GM12878 (cell line): ENCODE measurements around the gene RAB11A. TPM values are rescaled to one million over a fixed set of nuclear protein-coding genes. Genes with fewer than 3 reads are reported as not detected.
A peak's percentile ranks its signal among the peaks of the same experiment; 100 is the strongest.

Experiments used
- BCL11A ChIP-seq: IDR thresholded peaks from 2 replicates; pipeline ENCODE4 v1.6.1; 2011; ENCODE audit warnings: low read depth, low read length
- BCL3 ChIP-seq: IDR thresholded peaks from 2 replicates; pipeline ENCODE4 v1.6.1; 2011; ENCODE audit warnings: borderline replicate concordance, low read depth, mild to moderate bottlenecking, moderate library complexity, low read length; ENCODE audit not compliant: insufficient read depth, poor library complexity, severe bottlenecking
- CEBPB ChIP-seq, 2 experiments: fragments of 150-350 bp in 1 of 2; IDR thresholded peaks; 2 replicates each; pipeline ENCODE4 v1.6.1; 2012 to 2014; ENCODE audit warnings: low read depth in 2 of 2, low read length in 2 of 2, borderline replicate concordance in 1 of 2, inconsistent platforms in 1 of 2
- CHD2 ChIP-seq: IDR thresholded peaks from 2 replicates; pipeline ENCODE4 v1.6.1; 2011; ENCODE audit warnings: low read depth, low read length, improper control_type of control experiment, borderline replicate concordance
- CREM ChIP-seq: IDR thresholded peaks from 2 replicates; pipeline ENCODE4 v1.6.1; 2014; ENCODE audit warnings: antibody characterized with exemption, low read depth
- CTCF ChIP-seq, 3 experiments: IDR thresholded peaks in 2 of 3; conservative IDR thresholded peaks in 1 of 3; 2 replicates each; pipeline ENCODE4 v1.5.1; 2011; ENCODE audit warnings: low read depth in 3 of 3, low read length in 3 of 3, mild to moderate bottlenecking in 3 of 3, control low read depth in 2 of 3, moderate library complexity in 2 of 3, inconsistent platforms in 1 of 3, mixed read lengths in 1 of 3; ENCODE audit not compliant: control insufficient read depth in 2 of 3, insufficient read depth in 1 of 3; ENCODE audit errors: extremely low read depth in 1 of 3
- DPF2 ChIP-seq: fragments of 450-650 bp; IDR thresholded peaks from 2 replicates; pipeline ENCODE4 v1.6.1; 2017; ENCODE audit warnings: mild to moderate bottlenecking
- EED ChIP-seq: sonication (generic); IDR thresholded peaks from 2 replicates; pipeline ENCODE4 v1.6.1; 2016; ENCODE audit warnings: antibody characterized with exemption, low read depth
- GATAD2B ChIP-seq: fragments of 450-650 bp; conservative IDR thresholded peaks from 2 replicates; pipeline ENCODE4 v1.6.1; 2017; ENCODE audit warnings: low read depth, mild to moderate bottlenecking, moderate library complexity
- MXI1 ChIP-seq: fragments of 150-350 bp; IDR thresholded peaks from 2 replicates; pipeline ENCODE4 v1.6.1; 2011; ENCODE audit warnings: low read depth, mild to moderate bottlenecking, inconsistent platforms, low read length, improper control_type of control experiment
- MYB ChIP-seq: fragments of 150-350 bp; IDR thresholded peaks from 2 replicates; pipeline ENCODE4 v1.6.1; 2014; ENCODE audit warnings: mild to moderate bottlenecking, low read depth, low read length, borderline replicate concordance
- NFIC ChIP-seq: IDR thresholded peaks from 2 replicates; pipeline ENCODE4 v1.6.1; 2012; ENCODE audit warnings: low read depth, mild to moderate bottlenecking, inconsistent platforms, low read length, moderate library complexity
- RCOR1 ChIP-seq: conservative IDR thresholded peaks from 2 replicates; pipeline ENCODE4 v1.6.1; 2012; ENCODE audit warnings: low read depth, low read length, improper control_type of control experiment
- RELA ChIP-seq: fragments of 450-650 bp; IDR thresholded peaks from 2 replicates; pipeline ENCODE4 v1.8.0; 2014; ENCODE audit warnings: borderline replicate concordance; ENCODE audit not compliant: partially characterized antibody
- SMAD5 ChIP-seq: IDR thresholded peaks from 2 replicates; pipeline ENCODE4 v1.6.1; 2016; ENCODE audit warnings: antibody characterized with exemption, low read depth
- SPI1 ChIP-seq: IDR thresholded peaks from 2 replicates; pipeline ENCODE4 v1.6.1; 2011; ENCODE audit warnings: low read depth, mild to moderate bottlenecking, low read length, moderate library complexity, borderline replicate concordance; ENCODE audit not compliant: insufficient read depth
- SREBF2 ChIP-seq: IDR thresholded peaks from 2 replicates; pipeline ENCODE4 v1.6.1; 2012; ENCODE audit warnings: mild to moderate bottlenecking, low read length
- SRF ChIP-seq, 2 experiments: IDR thresholded peaks; 2 replicates each; pipeline ENCODE4 v1.6.1; 2011; ENCODE audit warnings: low read depth in 2 of 2, low read length in 2 of 2, mild to moderate bottlenecking in 1 of 2, moderate library complexity in 1 of 2
- TBL1XR1 ChIP-seq: IDR thresholded peaks from 2 replicates; pipeline ENCODE4 v1.6.1; 2012; ENCODE audit warnings: low read depth, low read length, improper control_type of control experiment
- TCF12 ChIP-seq: IDR thresholded peaks from 2 replicates; pipeline ENCODE4 v1.6.1; 2011; ENCODE audit warnings: low read depth, mild to moderate bottlenecking, low read length
- WRNIP1 ChIP-seq: IDR thresholded peaks from 2 replicates; pipeline ENCODE4 v1.6.1; 2011; ENCODE audit warnings: low read depth, low read length, improper control_type of control experiment, borderline replicate concordance
- YY1 ChIP-seq: IDR thresholded peaks from 2 replicates; pipeline ENCODE4 v1.6.1; 2011; ENCODE audit warnings: low read depth, mild to moderate bottlenecking, low read length
- polyA plus RNA-seq, 11 experiments: library from polyadenylated mRNA; depleted of rRNA in 4 of 11; unstranded in 6 of 11; stranded (reverse) in 5 of 11; fragments of >200 nt; fragmentation: Nextera tagmentation in 4 of 11; fragmentation: Illumina TruSeq in 1 of 11; extraction: Ambion mirVana in 4 of 11; extraction: Trizol in 1 of 11; gene quantifications; 1 replicate in 1 of 11; 2 replicates in 10 of 11; pipeline versions ENCODE4 v1.2.1 to v1.2.3, GENCODE V29; 2011 to 2016; ENCODE audit warnings: inconsistent platforms in 2 of 11, missing spikeins in 2 of 11, low read depth in 1 of 11
- total RNA-seq, 4 experiments: library from RNA; depleted of rRNA in 3 of 4; stranded (reverse); fragments of >200 nt in 3 of 4; fragmentation: Illumina TruSeq in 1 of 4; extraction: Trizol in 1 of 4; gene quantifications; 2 replicates each; pipeline versions ENCODE4 v1.2.1 to v1.2.3, GENCODE V29; 2013 to 2021
- TF ChIP-seq, protein P1 (sequence below): IDR thresholded peaks from 2 replicates; pipeline ENCODE4 v1.6.1; 2012; ENCODE audit warnings: low read length, inconsistent platforms
- TF ChIP-seq, protein P2 (sequence below): fragments of 450-650 bp; IDR thresholded peaks from 2 replicates; pipeline ENCODE4 v1.6.1; 2017; ENCODE audit warnings: mild to moderate bottlenecking, low read depth, inconsistent platforms; ENCODE audit not compliant: poor library complexity, severe bottlenecking

The RAB11A gene
- total and polyA plus RNA-seq, 10 of the 15 experiments (the other 5 are each of a cell fraction or from before 2014, with no cell fraction given): 128 to 387 (median 224) TPM

GRCh38 chr15:65916664-65917406 lies 47.5 kb downstream of the RAB11A start (continued):
- TF ChIP-seq BCL11A (peak; percentile 90), CREM (peak; percentile 82), MYB (peak; percentile 56; the same call in 1 of the 2 replicates), SPI1 (no peak), CTCF (IDR thresholded peaks at IDR 0.05 in 2 of 3, conservative IDR thresholded peaks at IDR 0.05 in 1 of 3; ENCODE audit: control insufficient read depth in 2 of 3, extremely low read depth in 1 of 3, insufficient read depth in 1 of 3, low read depth in 3 of 3, low read length in 3 of 3) (peak; percentile 69 to 97 (median 90); a peak in 5 of 6 replicates), TCF12 (peak; percentile 85), SMAD5 (no peak), RELA (peak; percentile 99), MXI1 (peak; percentile 5; the same call in 1 of the 2 replicates), BCL3 (peak; percentile 82), CHD2 (peak; percentile 66; the same call in 1 of the 2 replicates), SRF (IDR thresholded peaks at IDR 0.05; ENCODE audit: low read depth in 2 of 2, low read length in 2 of 2) (no peak), DPF2 (peak; percentile 93), TBL1XR1 (peak; percentile 88), NFIC (peak; percentile 82; the same call in 1 of the 2 replicates), SREBF2 (no peak), RCOR1 (0 out of 2 replicates have a peak, but pooled peaks have one; percentile 32), YY1 (peak; percentile 67), EED (peak; percentile 89), CEBPB (IDR thresholded peaks at IDR 0.05; ENCODE audit: borderline replicate concordance in 1 of 2, low read depth in 2 of 2, low read length in 2 of 2) (no peak), GATAD2B (peak; percentile 98), WRNIP1 (no peak)
- TF ChIP-seq, protein P1, sequence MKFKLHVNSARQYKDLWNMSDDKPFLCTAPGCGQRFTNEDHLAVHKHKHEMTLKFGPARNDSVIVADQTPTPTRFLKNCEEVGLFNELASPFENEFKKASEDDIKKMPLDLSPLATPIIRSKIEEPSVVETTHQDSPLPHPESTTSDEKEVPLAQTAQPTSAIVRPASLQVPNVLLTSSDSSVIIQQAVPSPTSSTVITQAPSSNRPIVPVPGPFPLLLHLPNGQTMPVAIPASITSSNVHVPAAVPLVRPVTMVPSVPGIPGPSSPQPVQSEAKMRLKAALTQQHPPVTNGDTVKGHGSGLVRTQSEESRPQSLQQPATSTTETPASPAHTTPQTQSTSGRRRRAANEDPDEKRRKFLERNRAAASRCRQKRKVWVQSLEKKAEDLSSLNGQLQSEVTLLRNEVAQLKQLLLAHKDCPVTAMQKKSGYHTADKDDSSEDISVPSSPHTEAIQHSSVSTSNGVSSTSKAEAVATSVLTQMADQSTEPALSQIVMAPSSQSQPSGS: peak; percentile 87; the same call in 1 of the 2 replicates
- TF ChIP-seq, protein P2, sequence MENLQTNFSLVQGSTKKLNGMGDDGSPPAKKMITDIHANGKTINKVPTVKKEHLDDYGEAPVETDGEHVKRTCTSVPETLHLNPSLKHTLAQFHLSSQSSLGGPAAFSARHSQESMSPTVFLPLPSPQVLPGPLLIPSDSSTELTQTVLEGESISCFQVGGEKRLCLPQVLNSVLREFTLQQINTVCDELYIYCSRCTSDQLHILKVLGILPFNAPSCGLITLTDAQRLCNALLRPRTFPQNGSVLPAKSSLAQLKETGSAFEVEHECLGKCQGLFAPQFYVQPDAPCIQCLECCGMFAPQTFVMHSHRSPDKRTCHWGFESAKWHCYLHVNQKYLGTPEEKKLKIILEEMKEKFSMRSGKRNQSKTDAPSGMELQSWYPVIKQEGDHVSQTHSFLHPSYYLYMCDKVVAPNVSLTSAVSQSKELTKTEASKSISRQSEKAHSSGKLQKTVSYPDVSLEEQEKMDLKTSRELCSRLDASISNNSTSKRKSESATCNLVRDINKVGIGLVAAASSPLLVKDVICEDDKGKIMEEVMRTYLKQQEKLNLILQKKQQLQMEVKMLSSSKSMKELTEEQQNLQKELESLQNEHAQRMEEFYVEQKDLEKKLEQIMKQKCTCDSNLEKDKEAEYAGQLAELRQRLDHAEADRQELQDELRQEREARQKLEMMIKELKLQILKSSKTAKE: peak; percentile 49
